Activated CD8-positive, alpha-beta T cell treated with anti-CD3 and anti-CD28 coated beads, Interleukin-2, amount 10 ng/mL, durations not matched to agents 7 days and 5 days (primary cell): ENCODE data around the gene MGLL. TPM values are rescaled to one million over a fixed set of nuclear protein-coding genes. Genes with fewer than 3 reads are reported as not detected.

Source experiments
- ATAC-seq: fragments of 150-1000 bp; cut with Tn5 transposase; one replicate; pipeline ENCODE4 v1.10.0; 2021; ENCODE audit warnings: moderate library complexity
- CTCF ChIA-PET: fragments of 350-600 bp; sonication (Branson Sonifier 250); formaldehyde crosslinking; loops from one replicate; lab custom pipeline; 2021; ENCODE audit warnings: antibody characterized with exemption; lab: Charles Lee
- POLR2A ChIA-PET: fragments of 350-600 bp; sonication (Branson Sonifier 250); formaldehyde crosslinking; loops from one replicate; lab custom pipeline; 2021; ENCODE audit warnings: antibody characterized with exemption; lab: Charles Lee
- DNase-seq: peaks from one replicate; pipeline ENCODE4 v3.0.0-alpha.2; 2020
- H3K27ac Mint-ChIP-seq: one replicate; pipeline ENCODE4 v1.8.0; 2021; ENCODE audit warnings: mild to moderate bottlenecking, mixed read lengths
- H3K27me3 Mint-ChIP-seq: one replicate; pipeline ENCODE4 v1.8.0; 2021; ENCODE audit warnings: low read depth, mixed read lengths
- H3K36me3 Mint-ChIP-seq: one replicate; pipeline ENCODE4 v1.8.0; 2021; ENCODE audit warnings: low read depth, mixed read lengths
- H3K4me1 Mint-ChIP-seq: one replicate; pipeline ENCODE4 v1.8.0; 2021; ENCODE audit warnings: low read depth, mixed read lengths
- H3K4me3 Mint-ChIP-seq: one replicate; pipeline ENCODE4 v1.8.0; 2021; ENCODE audit warnings: mild to moderate bottlenecking, mixed read lengths
- H3K9me3 Mint-ChIP-seq: one replicate; pipeline ENCODE4 v1.8.0; 2022; ENCODE audit warnings: mixed read lengths; ENCODE audit not compliant: insufficient read depth
- total RNA-seq, 2 experiments: library from RNA; stranded (reverse); gene quantifications; one replicate each; pipeline ENCODE4 v1.2.3, GENCODE V29; 2021

Gene MGLL
- total RNA-seq, 2 experiments from 2014 or later, result 1.5 to 2.2 TPM

DNA sequence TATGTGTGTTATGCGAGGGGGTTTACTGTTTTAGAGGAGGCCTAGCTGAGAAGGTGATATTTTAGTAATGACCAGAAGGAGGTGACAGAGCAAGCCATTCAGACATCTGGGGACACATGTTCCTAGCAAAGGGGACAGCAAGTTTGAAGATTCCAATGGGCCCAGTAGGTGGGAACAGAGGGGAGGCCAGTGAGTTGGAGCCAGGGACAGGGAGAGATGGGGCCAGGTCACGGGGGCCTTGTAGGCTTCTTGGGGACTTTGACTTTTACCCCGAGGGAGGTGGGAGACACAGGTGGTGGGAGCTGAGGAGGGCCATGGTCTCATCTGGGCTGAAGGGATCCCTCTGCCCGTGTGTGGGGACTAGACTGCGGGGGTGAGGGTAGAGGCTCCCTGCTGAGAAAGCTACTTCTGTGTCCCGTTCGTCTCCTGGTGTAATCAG lies 72.5 kb downstream of the MGLL start:
- ATAC-seq, result no peak

DNA sequence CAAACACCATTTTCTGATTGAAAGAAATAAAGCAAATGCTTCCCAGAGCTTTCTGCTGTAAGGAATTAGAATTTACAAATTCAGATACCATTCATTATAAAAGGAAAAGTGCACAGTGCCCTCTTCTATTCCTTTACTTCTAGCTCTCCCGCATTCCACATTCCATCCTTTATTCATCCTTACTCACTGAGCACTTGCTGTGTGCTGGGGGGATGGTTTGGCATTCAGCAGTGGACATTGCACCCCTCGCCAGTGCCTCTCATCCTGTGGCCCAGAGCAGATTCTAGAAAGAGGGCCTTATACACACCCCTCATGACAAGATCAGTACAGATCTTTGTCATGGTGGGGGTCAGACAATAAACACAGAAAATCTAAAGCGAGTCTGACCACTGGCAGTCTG lies 73.0 kb downstream of the MGLL start:
- H3K4me3 Mint-ChIP-seq, result no peak overlapping the region
- no peaks in the 10 kb centered on the region for H3K36me3 Mint-ChIP-seq
- CTCF ChIA-PET, result interaction anchor here (1.0 to 1.5 kb wide), 2 partner anchors 40 to 218 kb away, joined by 3 to 4 read pairs; no protein-coding TSS in a partner anchor
- no peaks in the 10 kb centered on the region for H3K9me3 Mint-ChIP-seq
- H3K27ac Mint-ChIP-seq, result no peak overlapping the region
- DNase-seq, result no peak
- POLR2A ChIA-PET, result interaction anchor here (1.7 kb wide), 1 partner anchor 13 kb away, joined by 3 read pairs; no protein-coding TSS in a partner anchor
- ATAC-seq, result no peak
- H3K27me3 Mint-ChIP-seq, result peaks cover 9% of the 10 kb centered on the region
- peaks cover 10% of the 10 kb centered on the region for H3K4me1 Mint-ChIP-seq

More for the DNA sequence above, 72.5 kb downstream of the MGLL start:
- Mint-ChIP-seq H3K4me3 (no peak overlapping the region), H3K36me3 (no peaks in the 10 kb centered on the region), H3K4me1 (peaks cover 14% of the 10 kb centered on the region), H3K9me3 (no peaks in the 10 kb centered on the region), H3K27me3 (peaks cover 9% of the 10 kb centered on the region), H3K27ac (no peak overlapping the region)
- DNase-seq, result no peak
- CTCF ChIA-PET, result interaction anchor here (1.0 to 1.5 kb wide), 3 partner anchors 39 to 218 kb away, joined by 3 to 7 read pairs (median 4); no protein-coding TSS in a partner anchor
- POLR2A ChIA-PET, result interaction anchor here (1.7 kb wide), 1 partner anchor 13 kb away, joined by 3 read pairs; no protein-coding TSS in a partner anchor

DNA sequence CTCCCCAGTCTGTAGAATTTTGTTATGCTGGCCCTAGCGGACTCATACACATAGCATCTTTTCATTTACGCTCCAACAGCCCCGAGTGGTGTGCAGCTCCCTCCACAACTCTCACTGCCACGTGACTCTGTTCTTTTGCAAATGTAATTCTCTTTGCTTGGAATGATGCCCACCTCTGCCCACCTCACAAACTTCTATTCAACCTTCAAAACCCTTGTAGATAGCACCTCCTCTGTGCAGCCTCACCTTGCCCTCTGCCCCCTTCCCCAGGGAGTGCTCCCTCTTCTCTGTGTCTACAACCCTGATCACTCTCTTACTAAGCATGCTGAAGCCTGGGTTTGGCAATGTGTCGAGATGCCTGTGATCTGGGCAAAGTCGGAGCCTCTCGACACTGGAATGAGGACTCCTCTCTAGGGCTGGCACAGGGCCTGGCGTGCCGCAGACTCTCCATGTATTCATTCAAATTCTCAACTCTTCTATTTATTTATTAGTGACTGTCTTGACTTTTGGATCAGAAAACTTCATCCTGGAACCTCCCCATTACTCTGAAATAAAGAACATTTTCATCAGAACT lies 73.5 kb downstream of the MGLL start:
- ChIA-PET CTCF (no interaction called here), POLR2A (interaction anchor here (1.7 kb wide), 1 partner anchor 14 kb away, joined by 3 read pairs; no protein-coding TSS in a partner anchor)
- H3K4me1 Mint-ChIP-seq, result peaks cover 9% of the 10 kb centered on the region
- H3K36me3 Mint-ChIP-seq, result no peaks in the 10 kb centered on the region
- no peak overlapping the region for H3K27ac Mint-ChIP-seq
- H3K4me3 Mint-ChIP-seq, result no peak overlapping the region
- H3K9me3 Mint-ChIP-seq, result no peaks in the 10 kb centered on the region
- DNase-seq (no peak), ATAC-seq (no peak)
- peaks cover 9% of the 10 kb centered on the region for H3K27me3 Mint-ChIP-seq

DNA sequence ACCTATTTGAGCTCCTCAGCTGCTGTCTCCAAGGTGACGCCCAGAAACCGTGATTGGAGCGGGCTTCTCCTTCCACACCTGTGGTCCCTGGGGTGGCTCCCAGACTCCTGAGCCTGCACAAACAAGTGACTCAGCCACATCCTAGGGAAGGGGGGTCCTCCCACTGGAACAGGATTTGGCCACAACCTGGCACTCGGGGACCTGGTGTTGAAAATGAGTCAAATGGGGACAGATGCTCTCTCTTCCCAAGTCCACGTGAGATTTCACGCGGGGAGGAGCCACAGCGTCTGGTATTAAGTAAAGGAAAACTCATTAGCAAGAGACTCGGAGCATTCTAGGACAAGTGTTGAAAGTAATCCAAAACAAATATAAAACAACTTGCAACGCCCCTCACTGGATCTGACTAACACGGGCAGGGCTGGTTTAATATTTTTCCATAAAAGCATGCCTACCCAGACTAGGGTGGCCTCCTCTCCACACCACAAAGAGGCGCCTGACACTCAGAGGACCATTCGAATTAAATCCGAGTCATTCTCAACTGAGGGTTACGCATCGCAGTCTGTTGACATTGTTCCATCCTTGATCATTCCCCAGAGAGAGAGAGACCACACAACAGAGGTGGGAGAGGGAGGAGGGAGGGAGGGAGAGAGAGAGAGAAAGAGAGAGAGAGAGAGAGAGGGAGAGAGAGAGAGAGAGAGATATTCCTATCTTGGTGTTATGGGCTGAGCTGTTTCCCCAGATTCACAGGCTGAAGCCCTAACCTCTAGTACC lies 74.4 kb downstream of the MGLL start:
- H3K4me1 Mint-ChIP-seq, result peaks cover 9% of the 10 kb centered on the region
- no peaks in the 10 kb centered on the region for H3K9me3 Mint-ChIP-seq
- POLR2A ChIA-PET, result no interaction called here
- H3K36me3 Mint-ChIP-seq, result no peaks in the 10 kb centered on the region
- CTCF ChIA-PET, result no interaction called here
- DNase-seq (no peak), ATAC-seq (no peak)
- H3K27ac Mint-ChIP-seq, result no peak overlapping the region
- peaks cover 12% of the 10 kb centered on the region for H3K27me3 Mint-ChIP-seq
- no peak overlapping the region for H3K4me3 Mint-ChIP-seq

DNA sequence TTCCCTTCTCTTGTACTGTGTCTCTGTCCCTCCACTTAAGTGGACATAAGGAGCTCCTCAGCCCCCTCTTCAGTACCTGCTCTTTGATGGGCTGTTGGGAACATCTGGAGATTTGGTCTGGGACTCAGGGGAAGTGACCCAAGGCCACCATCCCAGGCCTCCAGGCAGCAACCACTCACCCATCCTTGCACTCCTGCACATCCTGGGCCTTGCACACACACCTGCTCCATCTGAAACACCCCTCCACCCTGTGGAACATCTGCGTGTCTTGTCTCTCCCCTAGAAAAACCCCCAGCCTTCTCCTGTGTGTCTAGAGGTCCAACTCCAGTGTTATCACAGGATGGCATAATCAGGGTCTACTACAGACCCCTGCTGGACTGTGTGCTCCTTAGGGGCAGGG lies 75.2 kb downstream of the MGLL start:
- Mint-ChIP-seq H3K4me1 (peaks cover 9% of the 10 kb centered on the region), H3K4me3 (no peak overlapping the region), H3K27ac (no peak overlapping the region), H3K9me3 (no peaks in the 10 kb centered on the region), H3K36me3 (no peaks in the 10 kb centered on the region), H3K27me3 (peaks cover 10% of the 10 kb centered on the region)
- ChIA-PET POLR2A (no interaction called here), CTCF (no interaction called here)
- ATAC-seq (no peak), DNase-seq (no peak)

DNA sequence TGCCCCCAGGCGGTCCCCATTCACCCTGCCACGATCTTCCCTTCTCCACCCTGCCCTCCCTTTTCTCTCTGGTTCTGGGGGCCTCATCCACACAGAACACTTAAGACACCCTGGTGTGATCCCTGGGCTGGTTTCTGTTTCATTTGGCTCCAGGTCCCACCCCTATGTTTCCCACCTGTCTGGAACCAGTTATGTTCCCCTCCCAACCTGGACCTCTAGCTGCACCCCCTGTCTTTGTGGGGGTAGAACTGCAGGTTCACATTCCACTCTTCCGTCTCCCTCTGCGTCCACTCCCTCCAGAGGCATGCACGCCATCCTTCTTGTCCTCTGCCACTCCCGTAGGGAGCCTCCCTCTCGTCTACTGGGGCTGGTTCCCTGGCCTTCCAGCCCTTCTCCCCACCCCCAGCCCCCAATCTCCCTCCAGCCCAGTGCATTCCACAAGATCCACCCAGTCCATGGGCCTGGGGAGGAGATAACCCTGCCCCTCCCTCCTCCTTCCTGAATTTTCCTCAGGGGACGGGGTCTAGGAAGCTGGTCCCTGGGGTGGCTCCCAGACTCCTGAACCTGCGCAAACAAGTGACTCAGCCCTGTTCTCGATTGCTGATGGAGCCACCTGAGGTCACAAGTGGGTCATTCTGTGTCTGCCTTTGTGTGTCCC lies 75.8 kb downstream of the MGLL start:
- H3K27me3 Mint-ChIP-seq, result peaks cover 10% of the 10 kb centered on the region
- no peaks in the 10 kb centered on the region for H3K36me3 Mint-ChIP-seq
- ChIA-PET CTCF (no interaction called here), POLR2A (no interaction called here)
- no peaks in the 10 kb centered on the region for H3K9me3 Mint-ChIP-seq
- no peak overlapping the region for H3K4me3 Mint-ChIP-seq
- DNase-seq, result no peak
- no peak overlapping the region for H3K27ac Mint-ChIP-seq
- no peak for ATAC-seq
- peaks cover 9% of the 10 kb centered on the region for H3K4me1 Mint-ChIP-seq

DNA sequence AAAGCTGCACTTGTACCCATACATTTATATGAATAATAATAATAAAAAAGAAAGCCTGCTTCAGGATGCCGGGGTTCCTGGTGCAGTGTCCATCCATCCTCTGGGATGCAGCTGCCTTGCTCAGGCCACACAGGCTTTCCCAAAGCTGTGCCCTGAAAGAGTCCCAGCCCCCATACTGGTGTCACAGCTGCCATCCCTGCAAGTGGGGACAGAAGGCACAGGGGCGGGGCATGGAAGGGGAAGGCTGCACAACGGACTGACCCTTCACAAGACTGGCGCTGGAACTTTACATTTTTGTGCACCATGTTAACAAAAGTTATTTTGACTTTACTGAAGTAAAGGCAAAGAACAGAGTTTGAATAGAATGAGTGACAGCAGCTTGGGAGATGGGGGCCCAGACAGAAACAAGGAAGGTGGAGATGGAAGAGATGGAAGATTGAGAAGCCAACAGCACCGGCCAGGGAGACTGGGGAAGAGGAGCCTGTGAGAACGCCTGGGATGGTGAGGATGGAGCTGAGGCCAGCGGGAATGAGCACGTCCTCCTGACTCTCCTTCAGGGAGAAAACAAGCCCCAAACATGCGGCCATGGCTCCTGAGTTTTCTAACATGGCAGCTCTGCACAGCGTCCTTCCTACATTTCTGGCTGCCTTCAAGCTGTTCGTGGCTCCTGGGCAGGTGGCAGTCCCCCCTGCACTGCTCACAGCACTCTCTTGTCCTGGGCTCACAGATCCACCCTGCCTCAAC lies 76.5 kb downstream of the MGLL start:
- Mint-ChIP-seq H3K4me3 (no peak overlapping the region), H3K4me1 (peaks cover 8% of the 10 kb centered on the region), H3K27me3 (peaks cover 9% of the 10 kb centered on the region), H3K9me3 (no peaks in the 10 kb centered on the region), H3K36me3 (no peaks in the 10 kb centered on the region), H3K27ac (no peak overlapping the region)
- CTCF ChIA-PET, result no interaction called here
- POLR2A ChIA-PET, result no interaction called here
- DNase-seq (no peak), ATAC-seq (no peak)

DNA sequence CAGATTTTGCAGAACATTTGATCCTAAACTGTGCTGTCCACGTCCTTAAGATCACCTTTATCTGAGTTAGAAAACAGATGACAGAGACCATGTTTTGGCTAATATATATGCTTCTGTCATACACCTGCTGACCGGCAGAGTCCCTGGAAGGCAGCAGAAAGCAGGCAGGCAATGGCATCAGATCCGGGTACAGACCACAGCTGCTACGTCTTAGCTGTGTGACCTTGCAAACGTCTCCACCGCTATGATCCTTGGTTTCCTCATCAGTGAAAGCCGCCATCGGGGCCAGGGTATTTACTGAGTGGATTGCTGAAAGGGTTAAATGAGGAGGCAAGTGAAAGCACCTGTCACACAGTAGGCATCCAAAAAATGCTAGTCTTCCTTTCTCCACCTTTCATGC lies 77.4 kb downstream of the MGLL start:
- POLR2A ChIA-PET, result no interaction called here
- ATAC-seq, result no peak
- CTCF ChIA-PET, result no interaction called here

DNA sequence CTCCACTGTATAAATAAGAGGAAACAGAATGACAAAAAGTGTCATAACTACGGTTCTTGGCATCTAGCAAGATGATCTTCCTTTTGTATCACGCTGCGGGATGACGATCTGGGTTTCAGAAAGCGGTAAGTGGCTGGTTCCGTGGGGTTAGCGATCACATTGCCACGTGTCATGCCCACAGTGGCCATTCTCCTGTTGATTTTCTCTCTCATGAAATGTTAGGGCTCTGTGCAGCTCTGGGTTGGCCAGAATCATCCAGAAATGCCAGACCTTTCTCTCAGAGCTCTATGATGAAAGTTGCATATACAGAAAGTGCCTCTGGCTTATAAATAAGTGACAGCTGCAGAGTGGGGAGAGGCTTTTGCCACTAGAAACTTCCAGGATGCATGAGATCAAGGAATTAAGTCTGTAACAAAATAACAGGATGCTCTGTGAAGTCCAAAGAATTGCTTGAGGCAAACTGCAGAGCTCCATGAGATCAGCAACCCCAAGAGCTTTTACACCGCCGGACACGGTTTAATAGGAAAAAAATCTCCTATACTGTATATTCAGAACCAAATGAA lies 78.0 kb downstream of the MGLL start:
- H3K27me3 Mint-ChIP-seq, result peaks cover 3% of the 10 kb centered on the region
- CTCF ChIA-PET, result no interaction called here
- H3K4me1 Mint-ChIP-seq, result no peaks in the 10 kb centered on the region
- H3K9me3 Mint-ChIP-seq, result no peaks in the 10 kb centered on the region
- DNase-seq, result no peak
- H3K4me3 Mint-ChIP-seq, result no peak overlapping the region
- POLR2A ChIA-PET, result no interaction called here
- no peak overlapping the region for H3K27ac Mint-ChIP-seq
- ATAC-seq, result no peak
- no peaks in the 10 kb centered on the region for H3K36me3 Mint-ChIP-seq

More for the DNA sequence above, 77.4 kb downstream of the MGLL start:
- Mint-ChIP-seq H3K36me3 (no peaks in the 10 kb centered on the region), H3K27ac (no peak overlapping the region), H3K4me3 (no peak overlapping the region), H3K27me3 (peaks cover 7% of the 10 kb centered on the region), H3K9me3 (no peaks in the 10 kb centered on the region), H3K4me1 (no peaks in the 10 kb centered on the region)
- no peak for DNase-seq

DNA sequence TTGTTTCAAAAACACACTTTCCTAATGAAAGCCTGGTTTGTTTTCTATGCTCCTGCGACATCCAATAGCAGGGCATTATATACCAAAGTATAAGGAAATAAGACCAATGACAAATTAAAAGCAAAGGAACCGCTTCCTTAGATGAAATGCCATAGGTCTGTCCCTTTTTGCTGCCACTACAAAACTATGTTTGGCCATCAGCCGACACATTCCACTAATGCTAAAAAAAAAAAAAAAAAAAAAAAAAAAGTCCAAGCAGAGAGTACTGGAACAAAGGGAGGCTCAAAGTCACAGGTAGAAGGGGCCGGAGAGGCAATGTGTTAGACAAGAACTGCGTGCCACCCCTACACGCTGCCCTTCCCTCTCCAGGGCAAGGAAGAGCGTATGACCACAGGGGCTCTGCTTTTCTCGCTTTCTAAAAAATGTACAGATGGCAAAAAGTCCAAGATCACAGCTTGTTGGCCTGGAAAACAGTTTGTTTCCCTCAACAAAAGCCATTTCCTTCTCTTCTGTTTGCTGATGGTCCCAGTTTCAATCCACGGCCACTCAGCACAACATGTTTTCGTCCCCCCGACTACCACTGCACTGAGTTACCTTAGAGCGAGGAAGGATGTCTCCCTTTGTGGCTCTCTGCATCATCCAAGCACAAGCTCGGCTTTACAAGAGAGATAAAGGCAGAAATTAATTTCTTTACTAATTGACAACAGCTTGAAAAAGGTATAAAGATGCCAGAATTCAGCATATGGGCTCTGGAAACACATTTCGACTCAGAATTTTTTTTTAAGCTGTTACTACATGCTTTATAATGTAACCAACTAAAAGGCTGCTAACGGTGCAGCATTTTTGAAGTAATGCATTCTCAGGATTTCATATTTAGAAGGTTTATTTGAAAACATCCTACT lies 78.7 kb downstream of the MGLL start:
- DNase-seq (no peak), ATAC-seq (no peak)
- ChIA-PET CTCF (interaction anchor here (1.0 kb wide), 1 partner anchor 14 kb away, joined by 3 read pairs; no protein-coding TSS in a partner anchor), POLR2A (no interaction called here)
- H3K27me3 Mint-ChIP-seq, result peaks cover 3% of the 10 kb centered on the region
- peaks cover 4% of the 10 kb centered on the region for H3K4me1 Mint-ChIP-seq
- H3K36me3 Mint-ChIP-seq, result no peaks in the 10 kb centered on the region
- no peak overlapping the region for H3K27ac Mint-ChIP-seq
- H3K9me3 Mint-ChIP-seq, result no peaks in the 10 kb centered on the region
- H3K4me3 Mint-ChIP-seq, result no peak overlapping the region
